DMS 273 (cell line): ENCODE data around the gene FAM107B.
"Not testable (repeated sequence)": the region's sequence is repeated elsewhere in the genome, so short reads cannot be mapped to it uniquely, and the experiment has no call there.

Source experiments
- DNase-seq: peaks from one replicate; lab custom pipeline; 2025; ENCODE audit not compliant: unreplicated experiment; lab: John Stamatoyannopoulos, UW

Gene FAM107B

GRCh38 chr10:14774797-14775196, at the start of gene FAM107B:
Gene FAM107B (minus strand): TSS chr10:14774897. CDS start chr10:14774663, 234 bp downstream.
- DNase-seq = no peak

GRCh38 chr10:14823966-14824365, 49.3 kb upstream of the FAM107B start:
- no peak for DNase-seq

- peak; percentile 60 for DNase-seq
Measured at GRCh38 chr10:14822879-14823755, 48.4 kb upstream of the FAM107B start.

GRCh38 chr10:14821635-14822375, 47.1 kb upstream of the FAM107B start:
- no peak for DNase-seq

- DNase-seq = no peak
Measured at GRCh38 chr10:14820775-14821154, 46.1 kb upstream of the FAM107B start.

GRCh38 chr10:14820010-14820774, 45.5 kb upstream of the FAM107B start:
- no peak for DNase-seq

- DNase-seq = not testable (repeated sequence)
Measured at GRCh38 chr10:14816717-14817116, 42.0 kb upstream of the FAM107B start.

GRCh38 chr10:14815681-14816080, 41.0 kb upstream of the FAM107B start:
- DNase-seq = no peak

GRCh38 chr10:14812271-14812670, 37.6 kb upstream of the FAM107B start:
- DNase-seq = no peak

GRCh38 chr10:14810969-14811953, 36.6 kb upstream of the FAM107B start:
- no peak for DNase-seq

GRCh38 chr10:14806318-14806717, 31.6 kb upstream of the FAM107B start:
- no peak for DNase-seq

GRCh38 chr10:14803827-14804226, 29.1 kb upstream of the FAM107B start:
- DNase-seq = no peak

GRCh38 chr10:14801723-14802122, 27.0 kb upstream of the FAM107B start:
- DNase-seq = peak; percentile 39

- DNase-seq = no peak
Measured at GRCh38 chr10:14800397-14800796, 25.7 kb upstream of the FAM107B start.

GRCh38 chr10:14798636-14799035, 23.9 kb upstream of the FAM107B start:
- DNase-seq = no peak

- no peak for DNase-seq
Measured at GRCh38 chr10:14787938-14788337, 13.2 kb upstream of the FAM107B start.

GRCh38 chr10:14784459-14785055, 9.9 kb upstream of the FAM107B start:
- no peak for DNase-seq

- no peak for DNase-seq
Measured at GRCh38 chr10:14782691-14783363, 8.1 kb upstream of the FAM107B start.

- no peak for DNase-seq
Measured at GRCh38 chr10:14781763-14782162, 7.1 kb upstream of the FAM107B start.
